Measurements from ENCODE around the gene METTL25B.

GRCh38 chr1:156703336-156703735 lies 24.9 kb upstream of the METTL25B start:
- TF ChIP-seq CTCF (conservative IDR thresholded peaks at IDR 0.05; ENCODE audit: low read depth in 2 of 2) (no peak), CREB1 (CRISPR knock-in tag; IDR thresholded peaks at IDR 0.05; ENCODE audit: low read depth) (no peak), EZH2 (IDR thresholded peaks at IDR 0.05; ENCODE audit: low read depth, unreplicated experiment) (no peak), EZH2phosphoT487 (IDR thresholded peaks at IDR 0.05; ENCODE audit: unreplicated experiment) (no peak), POLR2AphosphoS5 (IDR thresholded peaks at IDR 0.05; ENCODE audit: low read depth) (no peak), NANOG (IDR thresholded peaks at IDR 0.05; ENCODE audit: borderline replicate concordance) (no peak), JUNB (IDR thresholded peaks at IDR 0.05; ENCODE audit: unreplicated experiment) (no peak), ZNF114 (CRISPR knock-in tag; IDR thresholded peaks at IDR 0.05) (no peak), REST (IDR thresholded peaks at IDR 0.05; ENCODE audit: unreplicated experiment) (no peak), ZNF331 (CRISPR knock-in tag; IDR thresholded peaks at IDR 0.05; ENCODE audit: low read depth) (no peak), STAT1 (IDR thresholded peaks at IDR 0.05; ENCODE audit: unreplicated experiment) (no peak), ETS1 (IDR thresholded peaks at IDR 0.05) (no peak), ZNF462 (CRISPR knock-in tag; IDR thresholded peaks at IDR 0.05) (no peak)

Data from GM23338 (cell line).